NCI-H146 treated with DMSO at 0.1 percent for 48 hours (cell line): Measurements from ENCODE around the gene C1QTNF3.
"Not testable (repeated sequence)": the region's sequence is repeated elsewhere in the genome, so short reads cannot be mapped to it uniquely, and the experiment has no call there.

Source experiments
- DNase-seq: peaks from one replicate; lab custom pipeline; 2025; ENCODE audit not compliant: unreplicated experiment; lab: John Stamatoyannopoulos, UW

Gene C1QTNF3

GRCh38 chr5:34051374-34051980 lies 8.5 kb upstream of the C1QTNF3 start:
- no peak for DNase-seq

- no peak for DNase-seq
Measured at GRCh38 chr5:34047774-34048572, 5.0 kb upstream of the C1QTNF3 start.

GRCh38 chr5:34047143-34047542 lies 4.1 kb upstream of the C1QTNF3 start:
- no peak for DNase-seq

GRCh38 chr5:34045996-34046395 lies 3.0 kb upstream of the C1QTNF3 start:
- no peak for DNase-seq

- DNase-seq: no peak
Measured at GRCh38 chr5:34045023-34045422, 2.0 kb upstream of the C1QTNF3 start.

GRCh38 chr5:34042321-34042720 lies 692 bp downstream of the C1QTNF3 start:
- DNase-seq: no peak

GRCh38 chr5:34041247-34041972 lies 1.6 kb downstream of the C1QTNF3 start:
- no peak for DNase-seq

GRCh38 chr5:34040472-34040871 lies 2.5 kb downstream of the C1QTNF3 start:
- DNase-seq: no peak

- no peak for DNase-seq
Measured at GRCh38 chr5:34039398-34040157, 3.4 kb downstream of the C1QTNF3 start.

GRCh38 chr5:34038838-34039237 lies 4.2 kb downstream of the C1QTNF3 start:
- DNase-seq: no peak

- DNase-seq: no peak
Measured at GRCh38 chr5:34038390-34038789, 4.6 kb downstream of the C1QTNF3 start.

GRCh38 chr5:34037726-34038125 lies 5.3 kb downstream of the C1QTNF3 start:
- DNase-seq: no peak

GRCh38 chr5:34035756-34036155 lies 7.3 kb downstream of the C1QTNF3 start:
- DNase-seq: no peak

GRCh38 chr5:34034534-34035327 lies 8.3 kb downstream of the C1QTNF3 start:
- no peak for DNase-seq

GRCh38 chr5:34031966-34032365 lies 11.0 kb downstream of the C1QTNF3 start:
- DNase-seq: no peak

GRCh38 chr5:34031117-34031516 lies 11.9 kb downstream of the C1QTNF3 start:
- DNase-seq: no peak

GRCh38 chr5:34030585-34030984 lies 12.4 kb downstream of the C1QTNF3 start:
- not testable (repeated sequence) for DNase-seq

- DNase-seq: no peak
Measured at GRCh38 chr5:34030048-34030447, 13.0 kb downstream of the C1QTNF3 start.

- no peak for DNase-seq
Measured at GRCh38 chr5:34028349-34028748, 14.7 kb downstream of the C1QTNF3 start.

GRCh38 chr5:34026089-34026761 lies 16.8 kb downstream of the C1QTNF3 start:
- DNase-seq: peak; percentile 66
